ENCODE data around the gene DCUN1D2.
"Not testable (repeated sequence)": the region's sequence is repeated elsewhere in the genome, so short reads cannot be mapped to it uniquely, and the experiment has no call there.

The DCUN1D2 gene

DNA sequence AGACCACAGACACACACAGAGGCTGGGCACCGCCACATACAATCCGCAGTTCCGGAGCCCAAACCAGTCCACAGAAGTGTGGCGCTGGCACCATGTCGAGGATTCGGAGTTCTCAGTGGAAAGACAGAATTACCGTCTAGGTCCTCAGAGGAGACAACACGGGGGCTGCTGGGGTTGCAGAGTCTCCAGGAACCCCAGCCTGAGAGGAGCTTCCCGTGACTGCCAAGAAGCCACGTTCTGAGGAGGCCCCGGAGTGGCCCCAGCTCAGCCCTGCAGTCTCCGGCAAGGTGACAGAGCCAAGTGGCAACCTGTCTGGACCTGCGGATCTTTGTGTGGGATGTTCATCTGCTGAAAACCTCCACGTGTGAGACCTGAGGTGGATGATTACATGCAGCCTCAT, 29.9 kb downstream of the DCUN1D2 start:
- no peak for DNase-seq

DNA sequence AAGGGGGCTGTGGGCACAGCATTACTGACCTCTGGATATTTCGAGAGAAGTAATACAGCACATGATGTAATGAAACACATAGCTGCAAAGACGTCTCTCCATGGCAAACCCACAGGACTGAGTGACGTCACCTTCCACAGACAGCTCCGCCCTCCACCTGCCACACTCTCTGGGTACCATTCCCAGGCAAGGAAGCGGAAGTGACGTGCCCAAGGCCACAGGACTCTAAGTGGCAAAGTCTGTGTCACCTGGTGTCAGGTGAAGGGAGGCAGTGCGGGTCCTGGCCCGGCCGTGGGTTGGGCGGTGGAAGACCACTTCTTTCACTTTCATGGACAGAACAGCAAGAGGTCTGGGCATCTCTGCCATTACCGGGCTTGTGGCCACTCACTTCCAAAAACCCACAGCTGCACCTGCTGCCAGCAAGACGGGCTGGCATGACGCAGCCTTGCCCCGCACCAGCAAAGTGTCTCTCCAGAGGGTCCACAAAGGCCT, 30.4 kb downstream of the DCUN1D2 start:
- DNase-seq = no peak

DNA sequence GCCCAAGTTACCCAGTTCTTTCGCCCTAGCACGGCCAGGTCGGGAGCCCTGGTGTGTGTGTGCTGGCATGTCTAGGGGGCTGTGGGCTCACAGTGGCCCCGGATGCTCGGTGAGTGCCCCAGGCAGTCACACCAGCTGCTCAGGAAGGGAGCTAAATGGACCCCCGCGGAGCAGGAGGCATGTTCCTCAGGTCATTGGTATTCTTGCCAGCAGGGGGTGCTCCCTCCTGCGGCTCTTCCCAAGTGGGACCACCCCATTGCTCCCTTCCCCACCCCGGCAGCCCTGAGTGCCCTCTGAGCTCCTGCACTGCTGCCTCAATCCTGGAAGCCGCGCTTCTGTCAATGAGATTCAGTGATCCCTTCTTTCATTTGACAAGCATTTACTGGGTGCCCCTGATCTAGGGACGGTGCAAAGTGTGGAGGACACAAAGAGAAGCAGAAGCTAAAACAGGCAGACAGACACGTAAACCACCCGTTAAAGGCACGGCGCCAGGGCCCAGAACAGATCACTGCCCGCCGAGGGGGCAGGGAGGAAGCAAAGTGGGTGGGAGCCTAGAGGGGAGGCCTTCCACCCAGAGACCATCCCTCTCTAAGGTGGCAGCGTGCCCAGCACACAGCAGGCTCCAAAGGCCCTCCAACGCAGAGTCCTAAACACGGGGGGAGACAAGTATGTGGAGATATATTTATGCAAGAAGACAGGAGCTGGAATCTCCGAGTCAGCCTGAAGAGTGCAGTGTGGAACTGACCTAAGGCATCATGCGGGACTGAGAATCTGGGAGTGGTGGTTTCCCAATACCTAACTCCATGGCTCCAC, 32.1 kb downstream of the DCUN1D2 start:
- no peak for DNase-seq

DNA sequence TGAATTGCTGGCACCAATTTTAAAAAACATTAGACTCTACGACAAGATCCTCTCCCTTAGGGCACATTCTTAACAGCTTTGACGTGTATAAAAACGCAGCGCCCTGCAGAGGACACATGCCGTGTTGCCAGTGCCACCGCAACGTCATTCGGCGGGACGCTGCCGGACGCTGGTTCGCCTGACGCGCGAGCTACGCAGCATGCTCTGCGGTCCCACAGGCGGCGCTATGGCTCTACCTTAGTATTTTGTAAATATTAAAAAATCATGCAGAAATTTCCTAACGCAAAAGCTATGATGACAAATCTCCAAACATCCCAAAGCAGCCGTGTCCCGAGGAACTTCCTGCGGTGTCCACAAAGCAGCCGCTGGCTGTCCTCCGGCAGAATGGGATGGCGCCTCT, 33.0 kb downstream of the DCUN1D2 start:
- DNase-seq = no peak

DNA sequence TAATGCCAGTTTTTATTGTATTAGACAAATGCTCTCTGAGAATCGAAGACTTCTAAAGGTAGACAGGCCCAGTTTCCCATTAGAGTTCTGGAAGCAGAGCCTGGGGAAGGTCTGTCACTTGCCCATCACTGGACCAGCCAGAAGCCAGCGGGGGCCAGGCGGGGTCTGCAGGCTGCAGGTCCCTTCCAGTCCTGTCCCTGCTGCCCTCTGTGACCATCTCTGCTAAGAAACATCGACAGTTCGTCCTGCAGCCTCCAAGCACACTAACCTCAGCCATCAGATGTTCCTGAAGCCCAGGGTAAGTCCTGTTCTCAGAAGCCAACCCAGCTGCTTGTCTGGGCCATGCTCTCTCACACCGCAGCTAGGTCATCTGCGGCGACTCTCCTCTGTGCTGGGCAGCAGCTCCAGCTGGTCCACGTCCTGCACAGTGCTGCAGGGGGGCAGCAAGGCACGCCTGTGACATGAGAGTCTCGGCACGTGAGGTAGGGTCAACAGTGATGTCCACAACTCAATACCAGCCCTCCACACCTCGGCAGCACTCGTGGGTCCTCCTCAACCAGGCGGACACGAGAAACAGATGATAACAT, 34.3 kb downstream of the DCUN1D2 start:
- no peak for DNase-seq

DNA sequence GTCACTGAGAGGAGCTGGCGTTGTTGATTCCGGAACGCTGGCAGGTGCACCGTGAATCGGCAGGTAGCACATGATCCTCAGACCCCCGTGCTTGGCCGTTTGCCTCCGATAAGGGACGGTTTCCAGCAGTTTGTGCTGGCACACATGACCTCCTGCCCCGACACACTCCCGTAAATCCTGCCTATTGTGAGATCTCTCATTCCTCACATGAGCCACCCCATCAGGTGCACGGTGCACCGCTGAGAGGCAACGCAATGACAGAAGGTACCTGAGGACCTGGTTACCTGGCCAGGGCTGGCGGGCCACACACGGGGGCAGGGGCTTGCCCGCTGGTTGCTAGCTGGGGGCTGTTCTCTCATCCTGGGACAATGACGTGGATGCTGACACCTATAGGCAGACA, 35.1 kb downstream of the DCUN1D2 start:
- DNase-seq = no peak

DNA sequence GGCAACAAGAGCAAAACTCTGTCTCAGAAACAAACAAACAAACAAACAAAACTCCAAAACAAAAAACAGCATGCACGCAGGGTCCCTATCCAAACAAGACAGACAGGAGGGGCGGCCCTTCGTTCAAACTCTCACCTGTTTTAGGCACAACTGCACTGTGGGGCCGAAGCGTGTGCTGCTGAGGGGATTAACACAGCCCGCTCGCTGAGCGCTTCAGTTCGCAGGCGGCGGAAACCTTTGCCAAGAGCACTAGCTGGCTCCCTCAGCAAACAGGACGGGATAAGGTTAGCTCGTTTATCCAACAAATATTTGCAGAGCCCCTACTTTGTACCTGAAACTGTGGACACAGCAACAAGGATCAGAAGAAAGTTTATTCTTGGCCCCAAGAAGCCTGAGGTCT, 35.6 kb downstream of the DCUN1D2 start:
- DNase-seq = no peak

DNA sequence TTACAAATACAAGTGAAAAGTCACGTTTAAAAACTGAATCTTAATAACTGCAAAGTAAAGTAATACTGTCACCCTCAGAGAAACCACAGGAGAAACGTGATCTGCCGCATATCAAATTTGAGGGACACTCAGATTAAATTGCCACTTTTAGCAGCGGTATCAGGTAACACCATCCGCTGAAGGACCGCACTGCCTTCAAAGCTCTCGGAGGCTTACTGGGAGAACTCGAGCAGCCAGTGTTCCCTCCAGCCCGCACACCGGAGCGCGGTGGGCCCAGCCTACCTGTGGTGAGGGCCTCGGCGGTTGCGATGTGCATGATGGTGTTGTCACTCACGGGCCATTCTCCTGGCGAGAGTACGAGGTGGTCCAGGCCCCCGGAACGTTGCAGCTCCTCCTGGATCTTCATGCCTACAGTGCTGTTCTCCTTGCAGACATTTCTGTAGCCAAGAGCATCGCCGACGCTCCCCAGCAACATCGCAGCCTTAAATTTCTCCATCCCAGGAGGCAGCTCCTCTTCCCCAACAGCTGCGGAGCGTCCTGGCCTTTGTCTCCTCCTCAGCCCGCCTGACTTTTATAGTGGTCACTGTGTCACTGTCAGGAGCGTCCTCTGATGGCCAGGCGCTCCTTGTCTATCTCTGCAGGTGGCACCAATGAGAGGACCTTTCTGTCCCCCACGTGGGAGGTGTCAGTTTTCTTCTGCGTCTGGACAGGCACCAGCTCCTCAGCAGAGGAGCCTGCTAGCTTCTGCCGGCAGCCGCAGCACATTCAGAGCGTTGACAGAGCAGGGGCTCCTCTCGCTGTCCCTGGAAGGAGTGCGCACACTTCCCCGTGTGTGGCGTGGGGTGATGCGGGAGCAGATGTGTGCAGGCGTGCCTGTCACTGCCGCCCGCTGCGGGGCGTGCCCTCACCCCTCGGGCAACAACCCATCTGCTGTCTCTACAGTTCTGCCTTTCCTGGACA, 37.3 kb downstream of the DCUN1D2 start, which contains the start of gene ADPRHL1:
Gene ADPRHL1 (minus strand): TSS at position 547 of the 960 bp plus-strand sequence. CDS start 51 bp downstream, at position 496.
- DNase-seq = no peak

DNA sequence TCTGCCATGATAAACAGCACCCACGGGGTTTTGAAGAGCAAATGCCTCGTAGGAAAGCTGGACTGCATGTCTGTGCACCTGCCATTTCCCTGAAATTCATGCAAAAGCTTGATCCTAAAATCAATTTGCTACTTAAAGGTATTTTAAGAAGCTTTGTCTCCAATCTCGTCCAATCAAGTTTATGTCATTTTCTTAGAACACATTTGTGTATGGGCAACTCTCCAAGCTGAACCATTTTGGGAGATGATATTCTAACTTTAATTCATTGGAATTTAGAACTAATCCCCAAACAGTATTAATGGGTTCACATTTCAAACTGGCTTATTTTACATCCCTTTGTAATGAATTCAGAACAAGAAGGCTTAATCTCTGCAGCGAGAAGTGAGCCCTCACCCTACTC, 38.0 kb downstream of the DCUN1D2 start:
- DNase-seq = no peak

DNA sequence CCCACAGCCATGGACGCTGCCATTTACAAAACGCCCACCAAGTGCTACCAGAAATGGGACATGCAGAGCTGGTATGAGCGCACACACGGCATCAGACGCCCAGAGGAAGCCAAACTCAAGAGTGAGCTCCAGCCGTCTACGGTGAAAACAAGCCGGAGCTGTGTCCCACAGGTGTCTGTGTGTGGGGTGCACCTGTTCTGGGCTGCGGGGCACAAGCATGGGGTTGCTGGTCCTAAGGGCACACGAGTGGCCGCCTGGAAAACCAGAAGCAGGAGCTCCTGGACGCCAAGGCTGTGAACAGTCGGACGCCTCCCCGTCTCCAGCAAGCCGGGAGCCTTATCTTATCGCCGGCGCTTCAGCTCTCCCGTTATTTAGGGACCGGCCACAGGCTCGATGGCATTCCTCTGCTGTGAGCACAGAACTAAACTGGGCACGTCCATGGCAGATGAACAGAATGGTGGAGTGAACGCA, 38.5 kb downstream of the DCUN1D2 start:
- DNase-seq = no peak

DNA sequence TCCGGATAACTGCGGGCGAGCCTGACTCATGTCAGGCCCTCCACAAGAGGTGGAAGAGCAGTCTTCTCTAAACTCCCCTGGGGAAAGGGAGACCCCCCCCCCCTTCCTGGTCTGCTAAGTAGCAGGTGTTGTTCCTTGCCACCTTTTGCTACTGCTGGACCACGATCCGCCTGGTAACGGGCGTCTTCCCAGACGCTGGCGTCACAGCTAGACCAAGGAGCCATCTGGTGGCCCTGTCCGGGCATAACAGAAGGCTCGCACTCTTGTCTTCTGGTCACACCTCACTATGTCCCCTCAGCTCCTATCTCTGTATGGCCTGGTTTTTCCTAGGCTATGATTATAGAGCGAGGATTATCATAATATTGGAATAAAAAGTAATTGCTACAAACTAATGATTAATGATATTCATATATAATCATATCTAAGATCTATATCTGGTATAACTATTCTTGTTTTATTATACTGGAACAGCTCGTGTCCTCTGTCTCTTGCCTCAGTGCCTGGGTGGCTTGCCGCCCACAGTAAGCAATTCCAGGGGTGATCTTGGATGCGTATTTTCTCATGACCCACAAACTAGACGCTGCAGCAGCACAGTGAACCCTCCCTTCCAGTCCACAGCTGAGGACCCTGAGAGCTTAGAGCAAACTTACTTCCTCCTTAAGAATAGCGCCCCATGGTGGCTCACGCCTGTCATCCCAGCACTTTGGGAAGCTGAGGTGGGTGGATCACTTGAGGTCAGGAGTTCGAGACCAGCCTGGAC, 39.5 kb downstream of the DCUN1D2 start:
- not testable (repeated sequence) for DNase-seq

DNA sequence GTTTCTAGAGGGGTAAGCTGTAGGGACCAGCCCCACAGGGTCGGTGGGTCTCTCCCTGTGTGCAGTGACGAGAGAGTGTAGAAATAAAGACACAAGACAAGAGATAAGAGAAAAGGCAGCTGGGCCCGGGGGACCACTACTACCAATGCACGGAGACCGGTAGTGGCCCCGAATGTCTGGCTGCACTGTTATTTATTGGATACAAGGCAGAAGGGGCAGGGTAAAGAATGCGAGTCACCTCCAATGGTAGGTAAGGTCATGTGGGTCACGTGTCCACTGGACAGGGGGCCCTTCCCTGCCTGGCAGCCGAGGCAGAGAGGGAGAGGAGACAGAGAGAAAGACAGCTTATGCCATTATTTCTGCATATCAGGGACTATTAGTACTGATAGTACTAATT, 40.2 kb downstream of the DCUN1D2 start:
- not testable (repeated sequence) for DNase-seq

DNA sequence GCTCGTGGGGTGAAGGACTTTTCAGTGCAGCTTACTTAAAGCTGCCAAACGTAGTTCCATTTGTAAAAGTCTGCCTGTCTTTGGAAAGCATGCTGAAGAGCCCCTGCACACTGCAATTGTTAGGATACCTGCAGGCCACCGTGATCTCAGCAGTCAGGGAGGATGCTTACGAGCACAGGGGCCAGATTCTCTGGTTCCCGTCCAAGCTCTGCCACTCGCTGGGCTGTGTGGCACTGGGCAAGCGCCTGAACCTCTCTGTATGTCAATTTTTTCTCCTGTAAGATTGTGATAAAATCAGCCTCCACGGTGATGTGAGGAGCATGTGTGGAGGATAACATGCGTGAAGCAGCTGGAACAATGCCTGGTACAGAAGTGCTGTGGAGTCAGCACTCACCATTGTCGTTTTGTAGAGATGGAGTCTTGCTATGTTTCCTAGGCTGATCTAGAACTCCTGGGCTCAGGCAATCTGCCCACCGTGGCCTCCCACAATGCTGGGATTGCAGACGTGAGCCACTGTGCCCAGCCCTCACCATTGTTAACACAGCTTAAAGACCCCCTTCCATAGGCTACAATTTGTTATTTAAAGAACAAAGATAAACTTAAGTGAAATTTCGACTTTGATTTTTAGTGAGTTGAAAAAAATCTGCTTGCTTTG, 40.7 kb downstream of the DCUN1D2 start:
- no peak for DNase-seq

DNA sequence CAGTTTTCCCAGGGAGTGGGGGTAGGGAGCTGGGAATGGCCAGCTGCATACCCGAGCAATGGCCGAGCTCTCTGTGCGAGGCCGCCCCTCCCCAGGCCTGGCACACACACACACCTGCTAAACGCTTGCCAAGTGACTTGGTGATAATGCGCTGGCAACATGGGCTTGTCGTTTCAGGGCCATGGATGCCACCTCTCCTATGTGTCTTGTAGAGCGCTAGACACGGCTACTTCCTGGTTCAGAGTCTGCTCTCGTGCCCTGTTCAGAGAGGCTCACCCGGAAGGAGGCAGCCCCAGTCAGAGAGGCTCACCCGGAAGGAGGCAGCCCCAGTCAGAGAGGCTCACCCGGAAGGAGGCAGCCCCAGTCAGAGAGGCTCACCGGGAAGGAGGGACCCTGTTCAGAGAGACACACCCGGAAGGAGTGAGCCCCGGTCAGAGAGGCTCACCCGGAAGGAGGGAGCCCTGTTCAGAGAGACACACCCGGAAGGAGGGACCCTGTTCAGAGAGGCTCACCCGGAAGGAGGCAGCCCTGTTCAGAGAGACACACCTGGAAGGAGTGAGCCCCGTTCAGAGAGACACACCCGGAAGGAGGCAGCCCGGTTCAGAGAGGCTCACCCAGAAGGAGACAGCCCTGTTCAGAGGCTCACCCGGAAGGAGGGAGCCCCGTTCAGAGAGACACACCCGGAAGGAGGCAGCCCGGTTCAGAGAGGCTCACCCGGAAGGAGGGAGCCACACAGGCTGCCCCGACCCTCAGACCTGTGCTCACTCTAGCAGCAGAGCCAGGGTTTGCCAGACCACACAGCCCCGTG, 41.4 kb downstream of the DCUN1D2 start:
- DNase-seq = peak; percentile 75

DNA sequence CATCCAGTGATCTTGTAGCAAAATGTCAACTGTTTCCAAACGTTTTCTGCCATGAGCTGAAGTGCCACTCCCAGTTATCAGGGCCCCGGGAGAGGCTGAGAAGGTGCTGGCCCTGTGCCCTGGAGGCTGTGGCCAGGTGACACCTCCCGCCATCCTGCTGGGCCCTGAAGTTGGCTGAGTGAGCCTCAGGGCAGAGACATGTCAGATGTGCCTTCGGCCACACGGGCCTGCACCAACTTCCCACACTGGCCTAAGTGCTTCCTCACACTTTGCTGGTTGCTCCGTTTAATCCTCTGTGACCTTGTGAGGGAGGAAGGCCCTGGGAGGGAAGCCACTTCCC, 42.0 kb downstream of the DCUN1D2 start:
- DNase-seq = no peak

DNA sequence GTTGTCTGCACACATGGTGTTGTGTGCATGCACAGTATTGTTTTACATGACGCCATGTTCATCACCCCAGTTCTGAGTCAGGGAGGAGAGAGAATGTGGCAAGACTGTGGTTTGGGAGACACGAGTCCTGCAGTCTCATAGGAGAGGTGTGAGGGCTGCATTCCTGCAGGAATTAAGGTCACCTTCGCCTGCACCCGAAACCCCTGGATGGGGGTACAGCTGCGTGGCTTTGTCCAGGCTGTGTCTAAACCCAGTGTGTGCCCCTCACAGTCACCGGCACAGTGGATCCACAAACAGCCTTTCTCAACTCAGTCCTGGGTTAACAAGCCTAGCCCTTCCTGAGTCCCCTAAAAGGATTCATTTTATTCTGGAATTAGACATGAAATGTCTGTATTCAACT, 42.9 kb downstream of the DCUN1D2 start:
- no peak for DNase-seq

DNA sequence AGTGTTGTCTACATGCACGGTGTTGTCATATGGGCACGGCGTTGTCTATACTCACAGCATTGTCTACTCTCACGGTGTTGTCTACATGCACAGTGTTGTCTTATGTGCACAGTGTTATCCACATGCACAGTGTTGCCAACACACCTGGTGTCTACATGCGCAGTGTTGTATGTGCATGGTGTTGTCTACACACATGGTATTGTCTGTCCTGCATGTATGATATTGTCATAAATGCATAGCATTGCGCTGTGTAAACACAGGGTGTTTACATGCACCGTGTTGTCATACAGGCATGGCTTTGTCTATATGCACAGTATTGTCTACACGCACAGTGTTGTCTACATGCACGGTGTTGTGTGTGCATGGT, 44.0 kb downstream of the DCUN1D2 start:
- DNase-seq = no peak

DNA sequence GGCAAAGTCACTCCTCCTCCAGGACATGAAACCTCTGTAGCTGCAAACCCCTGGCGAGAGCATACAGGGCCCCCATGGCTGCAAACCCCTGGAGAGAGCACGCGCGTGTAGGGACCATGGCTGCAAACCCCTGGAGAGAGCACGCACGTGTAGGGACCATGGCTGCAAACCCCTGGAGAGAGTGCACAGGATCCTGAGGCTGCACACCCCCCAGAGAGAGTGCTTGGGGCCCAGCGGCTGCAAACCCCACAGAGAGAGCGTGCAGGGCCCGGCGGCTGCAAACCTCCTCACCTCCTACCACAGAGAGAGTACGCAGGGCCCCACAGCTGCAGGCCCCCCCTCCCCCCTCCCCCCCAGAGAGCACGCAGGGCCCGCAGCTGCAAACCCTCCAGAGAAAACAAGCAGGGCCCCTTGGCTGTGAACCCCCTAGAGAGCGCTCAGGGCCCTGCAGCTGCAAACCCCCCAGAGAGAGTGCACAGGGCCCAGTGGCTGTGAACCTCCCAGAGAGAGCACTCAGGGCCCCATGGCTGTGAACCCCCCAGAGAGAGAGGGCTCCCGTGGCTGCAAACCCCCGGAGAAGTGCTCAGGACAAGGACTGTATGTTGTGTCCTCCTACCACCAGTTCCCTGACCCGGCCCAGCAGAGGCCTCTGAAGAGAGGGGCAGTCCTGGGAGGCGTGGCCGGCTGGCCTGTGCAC, 44.6 kb downstream of the DCUN1D2 start:
- DNase-seq = peak; percentile 58

DNA sequence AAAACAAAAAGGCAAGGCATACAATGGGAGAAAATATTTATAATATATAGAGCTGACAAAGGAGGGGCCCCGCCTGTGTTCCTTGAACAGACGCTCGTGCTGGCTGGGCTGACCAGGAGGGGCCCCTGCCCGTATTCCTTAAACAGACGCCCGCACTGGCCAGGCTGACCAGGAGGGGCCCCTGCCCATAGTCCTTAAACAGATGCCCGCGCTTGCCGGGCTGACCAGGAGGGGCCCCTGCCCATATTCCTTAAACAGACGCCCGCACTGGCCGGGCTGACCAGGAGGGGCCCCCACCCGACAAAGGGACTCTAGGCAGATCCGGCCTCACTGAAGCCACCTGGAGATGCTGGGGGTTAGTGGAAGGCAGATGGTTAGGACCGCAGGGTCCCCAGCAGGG, 46.5 kb downstream of the DCUN1D2 start:
- no peak for DNase-seq

DNA sequence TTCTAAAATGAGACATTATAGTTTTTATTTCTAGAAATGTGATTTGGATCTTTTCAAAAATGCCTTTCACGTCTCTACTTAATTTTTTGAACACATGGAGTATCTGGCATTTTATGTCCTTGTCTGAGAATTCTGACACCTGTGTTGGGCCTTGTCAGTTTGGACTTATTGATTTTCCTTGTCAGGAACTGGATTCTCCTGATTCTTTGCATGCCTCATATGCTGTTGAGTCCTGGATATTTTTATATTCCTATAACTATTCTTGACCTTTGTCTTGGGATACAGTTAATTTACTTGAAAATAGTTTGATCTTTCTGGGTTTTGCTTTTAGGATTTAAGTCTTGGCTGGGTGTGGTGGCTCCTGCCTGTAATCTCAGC, 47.5 kb downstream of the DCUN1D2 start:
- no peak for DNase-seq

All from CD4-positive, alpha-beta T cell treated with Interleukin-15 for 1 hour (primary cell).